Neuronal stem cell (in vitro differentiated cells): ENCODE data around the gene MARCHF3.
A peak's percentile ranks its signal among the peaks of the same experiment; 100 is the strongest.
"Not testable (repeated sequence)": the region's sequence is repeated elsewhere in the genome, so short reads cannot be mapped to it uniquely, and the experiment has no call there.

Experiments
- DNase-seq: peaks from one replicate; pipeline ENCODE4 v3.0.0-alpha.2; 2013; ENCODE audit warnings: low spot score
- H2AFZ ChIP-seq: one replicate; pipeline ENCODE4 v1.6.1; 2013; ENCODE audit warnings: mild to moderate bottlenecking, low read length, inconsistent platforms
- H2AK5ac ChIP-seq: 2 replicates; pipeline ENCODE4 v1.6.1; 2013; ENCODE audit warnings: low read depth, mild to moderate bottlenecking, inconsistent platforms, low read length, moderate library complexity, mixed read lengths
- H2BK120ac ChIP-seq: 2 replicates; pipeline ENCODE4 v1.6.1; 2013; ENCODE audit warnings: low read depth, mild to moderate bottlenecking, inconsistent platforms, low read length, moderate library complexity, mixed read lengths
- H2BK12ac ChIP-seq: one replicate; pipeline ENCODE4 v1.6.1; 2013; ENCODE audit warnings: low read length, inconsistent platforms
- H2BK15ac ChIP-seq: 2 replicates; pipeline ENCODE4 v1.6.1; 2013; ENCODE audit warnings: mild to moderate bottlenecking, low read length, inconsistent platforms, mixed read lengths
- H2BK5ac ChIP-seq: one replicate; pipeline ENCODE4 v1.6.1; 2013; ENCODE audit warnings: inconsistent platforms, mild to moderate bottlenecking, low read length, moderate library complexity
- H3K14ac ChIP-seq: one replicate; pipeline ENCODE4 v1.6.1; 2013; ENCODE audit warnings: low read length, inconsistent platforms
- H3K18ac ChIP-seq: 2 replicates; pipeline ENCODE4 v1.6.1; 2013; ENCODE audit warnings: low read length, inconsistent platforms
- H3K23ac ChIP-seq: 2 replicates; pipeline ENCODE4 v1.6.1; 2013; ENCODE audit warnings: low read depth, mild to moderate bottlenecking, mixed read lengths, low read length, inconsistent platforms; ENCODE audit not compliant: poor library complexity
- H3K27ac ChIP-seq: replicated peaks from 3 replicates; pipeline ENCODE4 v1.5.1; 2013; ENCODE audit warnings: low read length, inconsistent platforms
- H3K27me3 ChIP-seq, 3 experiments: 2 replicates each; pipeline ENCODE4 v1.6.1; 2013; ENCODE audit warnings: low read length in 3 of 3, mild to moderate bottlenecking in 2 of 3, inconsistent platforms in 1 of 3, low read depth in 1 of 3, mixed read lengths in 1 of 3, moderate library complexity in 1 of 3; ENCODE audit not compliant: control insufficient read depth in 3 of 3, insufficient read depth in 3 of 3
- H3K36me3 ChIP-seq, 2 donors: replicated peaks in 1 of 2; 2 replicates each; pipeline ENCODE4 v1.6.1; 2013; ENCODE audit warnings: low read length in 2 of 2; ENCODE audit not compliant: control insufficient read depth in 2 of 2, insufficient read depth in 2 of 2
- H3K4ac ChIP-seq: 2 replicates; pipeline ENCODE4 v1.6.1; 2013; ENCODE audit warnings: inconsistent platforms, mild to moderate bottlenecking, low read length, moderate library complexity
- H3K4me1 ChIP-seq, 2 donors: 1 replicate in 1 of 2; 2 replicates in 1 of 2; pipeline ENCODE4 v1.6.1; 2013; ENCODE audit warnings: low read length in 2 of 2, low read depth in 1 of 2; ENCODE audit not compliant: control insufficient read depth in 2 of 2, insufficient read depth in 1 of 2
- H3K4me2 ChIP-seq: one replicate; pipeline ENCODE4 v1.6.1; 2013; ENCODE audit warnings: mild to moderate bottlenecking, low read length, inconsistent platforms; ENCODE audit not compliant: insufficient read depth, poor library complexity, severe bottlenecking
- H3K4me3 ChIP-seq, 2 donors: 2 replicates each; pipeline ENCODE4 v1.5.1; 2013; ENCODE audit warnings: low read length in 2 of 2, mild to moderate bottlenecking in 2 of 2, inconsistent platforms in 1 of 2, moderate library complexity in 1 of 2
- H3K79me1 ChIP-seq: one replicate; pipeline ENCODE4 v1.6.1; 2013; ENCODE audit warnings: low read depth, mild to moderate bottlenecking, inconsistent platforms, low read length, moderate library complexity
- H3K9ac ChIP-seq: one replicate; pipeline ENCODE4 v1.6.1; 2013; ENCODE audit warnings: mild to moderate bottlenecking, low read depth, low read length, inconsistent platforms; ENCODE audit not compliant: poor library complexity
- H3K9me3 ChIP-seq, 2 donors: replicated peaks in 1 of 2; 2 replicates each; pipeline versions ENCODE3 to v1.6.1; 2013; ENCODE audit warnings: low read length in 2 of 2, mild to moderate bottlenecking in 2 of 2, inconsistent platforms in 1 of 2, low read depth in 1 of 2, mixed read lengths in 1 of 2, moderate library complexity in 1 of 2; ENCODE audit not compliant: control insufficient read depth in 2 of 2, insufficient read depth in 1 of 2
- H4K8ac ChIP-seq: one replicate; pipeline ENCODE4 v1.6.1; 2013; ENCODE audit warnings: low read depth, mild to moderate bottlenecking, inconsistent platforms, low read length, moderate library complexity
- H4K91ac ChIP-seq: one replicate; pipeline ENCODE4 v1.6.1; 2013; ENCODE audit warnings: low read length, low read depth, mild to moderate bottlenecking, inconsistent platforms; ENCODE audit not compliant: poor library complexity
- WGBS, 2 donors: extraction: QIAGEN DNeasy Blood & Tissue Kit; methylation state at CpG; one replicate each; pipeline ENCODE4 v1.1.7; 2013; ENCODE audit warnings: missing lambda C conversion rate in 2 of 2, mixed read lengths in 1 of 2; ENCODE audit not compliant: insufficient read length in 2 of 2, insufficient replicate concordance in 1 of 2; ENCODE audit errors: extremely low coverage in 2 of 2; 5-methylcytosine and 5-hydroxymethylcytosine counted together

MARCHF3 gene

DNA sequence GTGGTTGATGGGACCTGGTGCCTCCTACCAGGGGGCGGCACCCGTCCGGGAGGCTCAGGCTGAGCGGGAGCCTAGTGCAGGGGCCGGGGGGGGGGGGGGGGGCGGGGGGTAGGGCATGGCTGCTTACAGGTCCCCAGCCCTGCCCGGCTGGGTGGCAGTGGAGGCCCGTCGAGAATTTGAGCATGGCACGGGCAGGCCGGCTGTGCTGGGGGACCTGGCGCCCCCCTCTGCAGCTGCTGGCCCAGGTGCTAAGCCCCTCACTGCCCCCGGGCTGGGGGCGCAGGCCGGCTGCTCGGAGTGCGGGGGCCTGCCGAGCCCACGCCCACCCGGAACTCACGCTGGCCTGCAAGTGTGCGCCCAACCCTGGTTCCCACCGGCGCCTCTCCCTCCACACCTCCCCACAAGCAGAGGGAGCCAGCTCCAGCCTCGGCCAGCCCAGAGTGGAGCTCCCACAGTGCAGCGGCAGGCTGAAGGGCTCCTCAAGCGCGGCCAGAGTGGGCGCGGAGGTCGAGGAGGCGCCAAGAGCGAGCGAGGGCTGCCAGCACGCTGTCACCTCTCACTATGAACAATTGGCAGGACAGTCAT is 175.7 kb downstream of the MARCHF3 start:
- H3K9me3 ChIP-seq = no peaks in the 10 kb centered on the region
- H3K4me1 ChIP-seq = peaks cover 7 to 16% of the 10 kb centered on the region in 2 donors
- no CpG with 5 or more reads among the region's 35 CpGs for WGBS, 2 donors
- H2BK12ac ChIP-seq = peak overlapping the region; percentile 10
- no peak overlapping the region for H3K4me3 ChIP-seq
- H2BK15ac ChIP-seq = no peak overlapping the region
- H3K18ac ChIP-seq = no peak overlapping the region
- H2AFZ ChIP-seq = no peak overlapping the region
- H3K4me2 ChIP-seq = no peak overlapping the region
- H2BK5ac ChIP-seq = no peak overlapping the region
- no peak overlapping the region for H3K4ac ChIP-seq
- H3K27me3 ChIP-seq = no peaks in the 10 kb centered on the region
- no peak overlapping the region for H3K14ac ChIP-seq
- peaks cover 2 to 5% of the 10 kb centered on the region in 2 donors for H3K36me3 ChIP-seq
- H3K23ac ChIP-seq = no peak overlapping the region
- H3K27ac ChIP-seq = no peak overlapping the region
- no peak overlapping the region for H3K9ac ChIP-seq
- H2AK5ac ChIP-seq = no peak overlapping the region
- DNase-seq = no peak
- H4K8ac ChIP-seq = no peak overlapping the region
- peaks cover 2% of the 10 kb centered on the region for H3K79me1 ChIP-seq
- H2BK120ac ChIP-seq = no peak overlapping the region
- no peak overlapping the region for H4K91ac ChIP-seq

- H3K9ac ChIP-seq, H3K14ac ChIP-seq, H3K79me1 ChIP-seq, H2AFZ ChIP-seq, H4K91ac ChIP-seq, H2BK120ac ChIP-seq, H3K18ac ChIP-seq, H3K4ac ChIP-seq, H4K8ac ChIP-seq, H2AK5ac ChIP-seq, H2BK15ac ChIP-seq, H3K4me3 ChIP-seq, DNase-seq, H2BK5ac ChIP-seq, H3K27me3 ChIP-seq, H3K23ac ChIP-seq, H2BK12ac ChIP-seq, H3K36me3 ChIP-seq, H3K4me2 ChIP-seq, H3K9me3 ChIP-seq, H3K27ac ChIP-seq: not testable (repeated sequence)
- peaks cover 7 to 16% of the 10 kb centered on the region in 2 donors for H3K4me1 ChIP-seq
- WGBS, 2 donors = no CpG with 5 or more reads among the region's 27 CpGs
Observed at GRCh38 chr5:126853541-126854307, 176.6 kb downstream of the MARCHF3 start.

DNA sequence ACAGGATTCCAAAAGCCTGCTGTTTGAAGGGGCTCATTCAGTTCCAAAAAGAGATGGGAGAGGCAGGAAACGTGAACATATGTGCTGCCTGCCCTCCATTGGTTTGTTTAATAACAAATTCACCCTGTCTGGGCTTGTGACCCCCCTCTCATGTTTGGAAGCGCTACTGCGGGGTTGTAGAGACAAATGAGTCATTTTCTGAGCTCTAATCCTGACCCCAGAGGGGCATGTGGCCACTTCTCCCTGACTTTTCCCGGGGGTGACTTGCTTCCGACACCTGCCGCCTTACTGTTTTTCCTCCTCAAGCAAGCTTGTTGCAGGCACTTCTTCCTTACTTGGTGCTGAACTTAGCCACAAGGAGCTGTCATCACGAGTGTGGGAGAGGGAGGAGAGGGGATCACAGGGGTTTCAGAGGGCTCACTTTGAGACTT is 177.5 kb downstream of the MARCHF3 start:
- no peak overlapping the region for H3K4me3 ChIP-seq
- H2BK12ac ChIP-seq = no peak overlapping the region
- no peaks in the 10 kb centered on the region for H3K9me3 ChIP-seq
- H3K4me2 ChIP-seq = no peak overlapping the region
- no peak overlapping the region for H2BK15ac ChIP-seq
- H3K9ac ChIP-seq = no peak overlapping the region
- WGBS, 2 donors = no CpG with 5 or more reads among the region's 7 CpGs
- H2BK5ac ChIP-seq = no peak overlapping the region
- no peak overlapping the region for H3K27ac ChIP-seq
- H3K36me3 ChIP-seq = peaks cover 0 to 5% of the 10 kb centered on the region in 2 donors
- no peak for DNase-seq
- no peak overlapping the region for H2BK120ac ChIP-seq
- H2AFZ ChIP-seq = no peak overlapping the region
- no peak overlapping the region for H3K23ac ChIP-seq
- no peak overlapping the region for H4K91ac ChIP-seq
- no peaks in the 10 kb centered on the region for H3K27me3 ChIP-seq
- no peak overlapping the region for H2AK5ac ChIP-seq
- H3K14ac ChIP-seq = no peak overlapping the region
- no peak overlapping the region for H4K8ac ChIP-seq
- H3K79me1 ChIP-seq = peaks cover 2% of the 10 kb centered on the region
- no peak overlapping the region for H3K18ac ChIP-seq
- no peak overlapping the region for H3K4ac ChIP-seq
- H3K4me1 ChIP-seq = peaks cover 5 to 24% of the 10 kb centered on the region in 2 donors

GRCh38 chr5:126852091-126852571 is 178.2 kb downstream of the MARCHF3 start:
- Histone ChIP-seq H3K9ac (no peak overlapping the region), H2AFZ (peak overlapping the region; percentile 14), H3K4me3 (no peak overlapping the region), H4K8ac (no peak overlapping the region), H3K14ac (no peak overlapping the region), H3K27me3 (no peaks in the 10 kb centered on the region), H3K36me3 (peaks cover 0 to 5% of the 10 kb centered on the region in 2 donors), H4K91ac (no peak overlapping the region), H3K23ac (no peak overlapping the region), H2BK120ac (no peak overlapping the region), H2BK12ac (no peak overlapping the region), H3K9me3 (no peaks in the 10 kb centered on the region), H3K27ac (no peak overlapping the region), H2AK5ac (no peak overlapping the region), H3K4me1 (peaks cover 11 to 31% of the 10 kb centered on the region in 2 donors), H2BK15ac (no peak overlapping the region), H3K18ac (no peak overlapping the region), H3K4ac (no peak overlapping the region), H3K79me1 (peaks cover 2% of the 10 kb centered on the region), H3K4me2 (no peak overlapping the region), H2BK5ac (no peak overlapping the region)
- WGBS, 2 donors = no CpG with 5 or more reads among the region's 4 CpGs
- no peak for DNase-seq
